ENCODE measurements around the gene MUC5B. TPM values are rescaled to one million over a fixed set of nuclear protein-coding genes. Genes with fewer than 3 reads are reported as not detected.
"Not testable (repeated sequence)": the region's sequence is repeated elsewhere in the genome, so short reads cannot be mapped to it uniquely, and the experiment has no call there.

The MUC5B gene
- total and polyA plus RNA-seq, 2 donors (not counting 1 experiment from before 2014, with no cell fraction given): not detected

DNA sequence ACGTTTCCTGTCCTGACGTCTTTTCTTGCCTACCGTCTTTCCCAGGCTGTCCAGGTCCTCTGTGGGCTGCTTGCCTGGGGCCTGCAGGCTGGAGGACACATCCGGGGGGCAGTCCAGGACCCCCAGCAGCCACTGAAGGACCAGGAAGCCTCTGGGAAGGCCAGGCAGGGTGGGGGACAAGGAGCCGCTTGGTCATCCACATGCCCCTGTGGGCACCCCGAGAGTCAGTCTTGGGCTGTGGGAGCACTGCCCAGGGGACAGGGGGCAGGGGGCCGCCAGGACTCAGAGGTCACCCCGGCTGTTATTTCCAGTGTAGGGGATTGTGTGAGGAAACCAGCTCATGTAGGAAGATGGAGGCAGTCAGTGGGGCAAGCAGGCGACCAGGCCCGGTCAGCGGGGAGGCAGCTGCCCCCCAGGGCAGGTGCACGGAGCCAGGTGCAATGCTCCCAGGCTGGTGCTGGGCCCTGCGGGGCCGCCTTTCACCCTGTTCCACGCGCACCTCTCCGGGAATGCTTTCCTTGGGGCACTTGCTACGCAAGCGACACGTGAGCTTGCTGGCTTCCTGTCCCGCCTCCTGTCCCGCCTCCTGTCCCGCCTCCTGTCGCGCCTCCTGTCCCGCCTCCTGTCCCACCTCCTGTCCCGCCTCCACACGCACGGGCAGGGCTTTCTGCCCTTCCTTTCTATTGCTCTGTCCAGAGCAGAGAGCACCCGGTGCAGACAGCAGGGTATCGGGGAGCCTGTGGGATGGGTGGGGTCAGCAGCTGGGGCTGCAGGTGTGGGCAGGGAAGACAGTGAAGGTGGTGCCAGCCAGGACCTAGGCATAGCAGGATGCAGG, 39.5 kb downstream of the MUC5B start:
- peak overlapping the region in 3 of 4 experiments; percentile 37 to 53 (median 39) for H3K4me3 ChIP-seq (replicated peaks in 1 of 4; ENCODE audit: control extremely low read depth in 1 of 4, insufficient read depth in 1 of 4, low read depth in 3 of 4, low read length in 4 of 4)
- no peaks in the 10 kb centered on the region for H3K36me3 ChIP-seq (ENCODE audit: control insufficient read depth, insufficient read depth, low read length)
- DNase-seq (ENCODE audit: low read depth in 2 of 2): peak; percentile 91
- H3K4me2 ChIP-seq (ENCODE audit: extremely low read depth, insufficient read depth, low read length): peak overlapping the region; percentile 85
- no peaks in the 10 kb centered on the region for H4K20me1 ChIP-seq (ENCODE audit: control insufficient read depth, extremely low read depth, insufficient read depth, low read length)
- H3K27ac ChIP-seq (ENCODE audit: insufficient read depth, low read length): peak overlapping the region; percentile 61
- no peaks in the 10 kb centered on the region for H3K27me3 ChIP-seq (ENCODE audit: control insufficient read depth, insufficient read depth, low read length)
- H3K9ac ChIP-seq (ENCODE audit: insufficient read depth, low read length): peak overlapping the region; percentile 51
- peak overlapping the region; percentile 82 for H2AFZ ChIP-seq (ENCODE audit: low read length)
- H3K4me1 ChIP-seq (ENCODE audit: control insufficient read depth, extremely low read depth, insufficient read depth, low read length): no peaks in the 10 kb centered on the region
- H3K9me3 ChIP-seq (ENCODE audit: control insufficient read depth, insufficient read depth, low read depth, low read length): no peaks in the 10 kb centered on the region
- no peak for TF ChIP-seq EZH2 (IDR thresholded peaks at IDR 0.05; ENCODE audit: low read length, missing control alignments)
- TF ChIP-seq, protein P1, sequence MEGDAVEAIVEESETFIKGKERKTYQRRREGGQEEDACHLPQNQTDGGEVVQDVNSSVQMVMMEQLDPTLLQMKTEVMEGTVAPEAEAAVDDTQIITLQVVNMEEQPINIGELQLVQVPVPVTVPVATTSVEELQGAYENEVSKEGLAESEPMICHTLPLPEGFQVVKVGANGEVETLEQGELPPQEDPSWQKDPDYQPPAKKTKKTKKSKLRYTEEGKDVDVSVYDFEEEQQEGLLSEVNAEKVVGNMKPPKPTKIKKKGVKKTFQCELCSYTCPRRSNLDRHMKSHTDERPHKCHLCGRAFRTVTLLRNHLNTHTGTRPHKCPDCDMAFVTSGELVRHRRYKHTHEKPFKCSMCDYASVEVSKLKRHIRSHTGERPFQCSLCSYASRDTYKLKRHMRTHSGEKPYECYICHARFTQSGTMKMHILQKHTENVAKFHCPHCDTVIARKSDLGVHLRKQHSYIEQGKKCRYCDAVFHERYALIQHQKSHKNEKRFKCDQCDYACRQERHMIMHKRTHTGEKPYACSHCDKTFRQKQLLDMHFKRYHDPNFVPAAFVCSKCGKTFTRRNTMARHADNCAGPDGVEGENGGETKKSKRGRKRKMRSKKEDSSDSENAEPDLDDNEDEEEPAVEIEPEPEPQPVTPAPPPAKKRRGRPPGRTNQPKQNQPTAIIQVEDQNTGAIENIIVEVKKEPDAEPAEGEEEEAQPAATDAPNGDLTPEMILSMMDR (conservative IDR thresholded peaks at IDR 0.05 in 1 of 2, IDR thresholded peaks at IDR 0.05 in 1 of 2; ENCODE audit: low read depth in 1 of 2, low read length in 2 of 2): no peak
- H3K79me2 ChIP-seq (ENCODE audit: control insufficient read depth, insufficient read depth, low read length): no peaks in the 10 kb centered on the region

DNA sequence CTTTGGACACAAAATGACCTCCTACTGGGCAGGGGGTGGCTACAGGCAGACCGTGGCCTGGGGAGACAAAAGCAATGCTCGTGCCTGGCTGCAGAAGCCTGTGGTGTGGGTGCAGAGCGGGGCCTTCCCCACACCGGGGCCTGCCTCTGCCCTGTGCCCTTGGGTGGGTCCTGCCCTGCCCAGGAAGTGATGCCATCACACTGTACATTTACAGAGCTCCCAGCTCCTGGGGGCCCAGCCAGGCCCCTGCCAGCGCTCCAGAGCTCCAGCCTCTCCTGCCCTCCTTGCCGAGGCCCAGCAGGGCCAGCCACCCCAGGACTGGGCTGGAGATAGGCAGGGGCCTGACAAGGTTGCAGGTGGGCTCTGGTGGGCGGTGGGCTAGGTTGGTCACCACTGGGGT, 40.1 kb downstream of the MUC5B start:
- peak overlapping the region; percentile 61 for H2AFZ ChIP-seq (ENCODE audit: low read length)
- peak overlapping the region; percentile 85 for H3K4me2 ChIP-seq (ENCODE audit: extremely low read depth, insufficient read depth, low read length)
- no peak overlapping the region for H3K9ac ChIP-seq (ENCODE audit: insufficient read depth, low read length)
- no peaks in the 10 kb centered on the region for H3K27me3 ChIP-seq (ENCODE audit: control insufficient read depth, insufficient read depth, low read length)
- H3K79me2 ChIP-seq (ENCODE audit: control insufficient read depth, insufficient read depth, low read length): no peaks in the 10 kb centered on the region
- TF ChIP-seq, protein P1 (conservative IDR thresholded peaks at IDR 0.05 in 1 of 2, IDR thresholded peaks at IDR 0.05 in 1 of 2; ENCODE audit: low read depth in 1 of 2, low read length in 2 of 2): no peak
- no peak for TF ChIP-seq EZH2 (IDR thresholded peaks at IDR 0.05; ENCODE audit: low read length, missing control alignments)
- DNase-seq (ENCODE audit: low read depth in 2 of 2): no peak
- no peak overlapping the region for H3K27ac ChIP-seq (ENCODE audit: insufficient read depth, low read length)
- H4K20me1 ChIP-seq (ENCODE audit: control insufficient read depth, extremely low read depth, insufficient read depth, low read length): no peaks in the 10 kb centered on the region
- H3K36me3 ChIP-seq (ENCODE audit: control insufficient read depth, insufficient read depth, low read length): no peaks in the 10 kb centered on the region
- peak overlapping the region in 1 of 4 experiments; percentile 53 for H3K4me3 ChIP-seq (replicated peaks in 1 of 4; ENCODE audit: control extremely low read depth in 1 of 4, insufficient read depth in 1 of 4, low read depth in 3 of 4, low read length in 4 of 4)
- H3K9me3 ChIP-seq (ENCODE audit: control insufficient read depth, insufficient read depth, low read depth, low read length): no peaks in the 10 kb centered on the region
- H3K4me1 ChIP-seq (ENCODE audit: control insufficient read depth, extremely low read depth, insufficient read depth, low read length): no peaks in the 10 kb centered on the region

DNA sequence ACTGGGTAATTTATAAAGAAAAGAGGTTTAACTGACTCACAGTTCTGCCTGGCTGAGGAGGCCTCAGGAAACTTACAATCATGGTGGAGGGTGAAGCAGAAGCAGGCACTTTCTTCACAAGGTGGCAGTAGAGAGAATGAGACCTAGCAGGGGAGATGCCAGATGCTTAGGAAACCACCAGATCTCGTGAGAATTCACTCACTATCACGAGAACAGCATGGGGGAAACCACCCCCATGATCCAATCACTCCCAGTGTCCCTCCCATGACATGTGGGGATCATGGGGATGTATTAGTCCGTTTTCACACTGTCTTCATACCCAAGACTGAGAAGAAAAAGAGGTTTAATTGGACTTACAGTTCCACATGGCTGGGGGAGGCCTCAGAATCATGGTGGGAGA, 41.6 kb downstream of the MUC5B start:
- peak; percentile 59 to 78 for DNase-seq (ENCODE audit: low read depth in 2 of 2)

DNA sequence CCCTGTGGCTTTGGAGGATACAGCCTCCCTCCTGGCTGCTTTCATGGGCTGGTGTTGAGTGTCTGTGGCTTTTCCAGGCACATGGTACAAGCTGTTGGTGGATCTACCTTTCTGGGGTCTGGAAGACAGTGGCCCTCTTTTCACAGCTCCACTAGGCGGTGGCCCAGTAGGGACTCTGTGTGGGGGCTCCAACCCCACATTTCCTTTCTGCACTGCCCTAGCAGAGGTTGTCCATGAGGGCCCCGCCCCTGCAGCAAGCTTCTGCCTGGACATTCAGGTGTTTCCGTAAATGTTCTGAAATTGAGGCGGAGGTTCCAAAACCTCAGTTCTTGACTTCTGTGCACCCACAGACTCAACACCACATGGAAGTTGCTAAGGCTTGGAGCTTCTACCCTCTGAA, 42.6 kb downstream of the MUC5B start:
- not testable (repeated sequence) for DNase-seq (ENCODE audit: low read depth in 2 of 2); H3K27ac ChIP-seq (ENCODE audit: insufficient read depth, low read length); H3K9ac ChIP-seq (ENCODE audit: insufficient read depth, low read length); H3K27me3 ChIP-seq (ENCODE audit: control insufficient read depth, insufficient read depth, low read length); H3K4me1 ChIP-seq (ENCODE audit: control insufficient read depth, extremely low read depth, insufficient read depth, low read length); H3K9me3 ChIP-seq (ENCODE audit: control insufficient read depth, insufficient read depth, low read depth, low read length); H3K4me2 ChIP-seq (ENCODE audit: extremely low read depth, insufficient read depth, low read length); H3K79me2 ChIP-seq (ENCODE audit: control insufficient read depth, insufficient read depth, low read length); H4K20me1 ChIP-seq (ENCODE audit: control insufficient read depth, extremely low read depth, insufficient read depth, low read length); H3K36me3 ChIP-seq (ENCODE audit: control insufficient read depth, insufficient read depth, low read length); H3K4me3 ChIP-seq (replicated peaks in 1 of 4; ENCODE audit: control extremely low read depth in 1 of 4, insufficient read depth in 1 of 4, low read depth in 3 of 4, low read length in 4 of 4); H2AFZ ChIP-seq (ENCODE audit: low read length)

More for the DNA sequence above, 41.6 kb downstream of the MUC5B start:
- not testable (repeated sequence) for H2AFZ ChIP-seq (ENCODE audit: low read length); H4K20me1 ChIP-seq (ENCODE audit: control insufficient read depth, extremely low read depth, insufficient read depth, low read length); H3K4me1 ChIP-seq (ENCODE audit: control insufficient read depth, extremely low read depth, insufficient read depth, low read length); H3K27me3 ChIP-seq (ENCODE audit: control insufficient read depth, insufficient read depth, low read length); H3K4me3 ChIP-seq (replicated peaks in 1 of 4; ENCODE audit: control extremely low read depth in 1 of 4, insufficient read depth in 1 of 4, low read depth in 3 of 4, low read length in 4 of 4); H3K9ac ChIP-seq (ENCODE audit: insufficient read depth, low read length); H3K79me2 ChIP-seq (ENCODE audit: control insufficient read depth, insufficient read depth, low read length); H3K36me3 ChIP-seq (ENCODE audit: control insufficient read depth, insufficient read depth, low read length); H3K4me2 ChIP-seq (ENCODE audit: extremely low read depth, insufficient read depth, low read length); H3K27ac ChIP-seq (ENCODE audit: insufficient read depth, low read length); H3K9me3 ChIP-seq (ENCODE audit: control insufficient read depth, insufficient read depth, low read depth, low read length)
- TF ChIP-seq, protein P1 (conservative IDR thresholded peaks at IDR 0.05 in 1 of 2, IDR thresholded peaks at IDR 0.05 in 1 of 2; ENCODE audit: low read depth in 1 of 2, low read length in 2 of 2): peak; percentile 9 to 61
